ENCODE results near the gene PASK. TPM values are rescaled to one million over a fixed set of nuclear protein-coding genes. Genes with fewer than 3 reads are reported as not detected.

The PASK gene
- total RNA-seq, 1 experiment from 2014 or later = 21.1 TPM

- H3K27me3 Mint-ChIP-seq (ENCODE audit: insufficient read depth, unreplicated experiment) = no peaks in the 10 kb centered on the region
- H3K4me1 Mint-ChIP-seq (ENCODE audit: low read depth, unreplicated experiment) = no peaks in the 10 kb centered on the region
- no peak for TF ChIP-seq CTCF (IDR thresholded peaks at IDR 0.05; ENCODE audit: insufficient read depth in 1 of 2, low read depth in 1 of 2, low read length in 1 of 2, severe bottlenecking in 1 of 2, unreplicated experiment in 1 of 2)
- POLR2A ChIA-PET = no interaction called here
- CTCF ChIA-PET = no interaction called here
- DNase-seq = no peak
- Histone ChIP-seq H3K36me3 (ENCODE audit: control insufficient read depth, insufficient read depth, low read length) (no peaks in the 10 kb centered on the region), H3K9me3 (no peaks in the 10 kb centered on the region), H3K27me3 (replicated peaks; ENCODE audit: control insufficient read depth, insufficient read depth, low read length) (no peaks in the 10 kb centered on the region), H3K4me1 (no peaks in the 10 kb centered on the region), H3K4me3 (ENCODE audit: low read depth, low read length) (no peak overlapping the region)
- H3K27ac Mint-ChIP-seq (ENCODE audit: unreplicated experiment) = no peak overlapping the region
- intact Hi-C loops (cut with micrococcal nuclease; ENCODE audit: unreplicated experiment) = no loop called here
- no peaks in the 10 kb centered on the region for H3K9me3 Mint-ChIP-seq (ENCODE audit: unreplicated experiment)
- H3K36me3 Mint-ChIP-seq (ENCODE audit: insufficient read depth, unreplicated experiment) = peaks cover 10% of the 10 kb centered on the region
- H3K4me3 Mint-ChIP-seq (ENCODE audit: unreplicated experiment) = no peak overlapping the region
- BruUV-seq (replicated peaks) = no TSS peak
Observed at GRCh38 chr2:241121008-241121407, 28.3 kb downstream of the PASK start.

GRCh38 chr2:241120440-241120839 lies 28.8 kb downstream of the PASK start:
- intact Hi-C loops (cut with micrococcal nuclease; ENCODE audit: unreplicated experiment) = no loop called here
- no peak overlapping the region for H3K27ac Mint-ChIP-seq (ENCODE audit: unreplicated experiment)
- no peaks in the 10 kb centered on the region for H3K36me3 ChIP-seq (ENCODE audit: control insufficient read depth, insufficient read depth, low read length)

GRCh38 chr2:241118737-241119505 lies 30.4 kb downstream of the PASK start:
- no peaks in the 10 kb centered on the region for H3K4me1 Mint-ChIP-seq (ENCODE audit: low read depth, unreplicated experiment)
- BruUV-seq (replicated peaks) = no TSS peak
- no peak overlapping the region for H3K4me3 ChIP-seq (ENCODE audit: low read depth, low read length)
- peaks cover 10% of the 10 kb centered on the region for H3K36me3 Mint-ChIP-seq (ENCODE audit: insufficient read depth, unreplicated experiment)
- H3K36me3 ChIP-seq (ENCODE audit: control insufficient read depth, insufficient read depth, low read length) = no peaks in the 10 kb centered on the region
- no peaks in the 10 kb centered on the region for H3K9me3 ChIP-seq
- DNase-seq = no peak
- CTCF ChIA-PET = no interaction called here
- no peaks in the 10 kb centered on the region for H3K27me3 Mint-ChIP-seq (ENCODE audit: insufficient read depth, unreplicated experiment)
- H3K4me1 ChIP-seq = no peaks in the 10 kb centered on the region
- no peak overlapping the region for H3K4me3 Mint-ChIP-seq (ENCODE audit: unreplicated experiment)
- no peak overlapping the region for H3K27ac Mint-ChIP-seq (ENCODE audit: unreplicated experiment)
- H3K27me3 ChIP-seq (replicated peaks; ENCODE audit: control insufficient read depth, insufficient read depth, low read length) = no peaks in the 10 kb centered on the region
- H3K9me3 Mint-ChIP-seq (ENCODE audit: unreplicated experiment) = no peaks in the 10 kb centered on the region
- intact Hi-C loops (cut with micrococcal nuclease; ENCODE audit: unreplicated experiment) = no loop called here
- POLR2A ChIA-PET = no interaction called here
- no peak for TF ChIP-seq CTCF (IDR thresholded peaks at IDR 0.05; ENCODE audit: insufficient read depth in 1 of 2, low read depth in 1 of 2, low read length in 1 of 2, severe bottlenecking in 1 of 2, unreplicated experiment in 1 of 2)

More at GRCh38 chr2:241120440-241120839, 28.8 kb downstream of the PASK start:
- no peaks in the 10 kb centered on the region for H3K27me3 Mint-ChIP-seq (ENCODE audit: insufficient read depth, unreplicated experiment)
- no peak overlapping the region for H3K4me3 Mint-ChIP-seq (ENCODE audit: unreplicated experiment)
- ChIA-PET POLR2A (no interaction called here), CTCF (no interaction called here)
- no peak for DNase-seq
- no peaks in the 10 kb centered on the region for H3K4me1 Mint-ChIP-seq (ENCODE audit: low read depth, unreplicated experiment)
- H3K36me3 Mint-ChIP-seq (ENCODE audit: insufficient read depth, unreplicated experiment) = peaks cover 10% of the 10 kb centered on the region
- Histone ChIP-seq H3K9me3 (no peaks in the 10 kb centered on the region), H3K27me3 (replicated peaks; ENCODE audit: control insufficient read depth, insufficient read depth, low read length) (no peaks in the 10 kb centered on the region), H3K4me1 (no peaks in the 10 kb centered on the region), H3K4me3 (ENCODE audit: low read depth, low read length) (no peak overlapping the region)
- H3K9me3 Mint-ChIP-seq (ENCODE audit: unreplicated experiment) = no peaks in the 10 kb centered on the region
- TF ChIP-seq CTCF (IDR thresholded peaks at IDR 0.05; ENCODE audit: insufficient read depth in 1 of 2, low read depth in 1 of 2, low read length in 1 of 2, severe bottlenecking in 1 of 2, unreplicated experiment in 1 of 2) = no peak
- BruUV-seq (replicated peaks) = no TSS peak

All from Caco-2 (cell line).